Gastroesophageal sphincter (tissue), 2 donors: ENCODE results near the gene PPP6R3.

Source experiments
- EP300 ChIP-seq: sonication (generic); formaldehyde crosslinking; IDR thresholded peaks from one replicate; pipeline ENCODE4 v1.6.1; 2017; ENCODE audit warnings: antibody characterized with exemption, mild to moderate bottlenecking
- POLR2AphosphoS5 ChIP-seq: sonication (generic); formaldehyde crosslinking; IDR thresholded peaks from one replicate; pipeline ENCODE4 v1.6.1; 2017; ENCODE audit warnings: antibody characterized with exemption

- TF ChIP-seq POLR2AphosphoS5 = peak; percentile 14
- TF ChIP-seq EP300 = no peak
Observed at GRCh38 chr11:68581439-68581838, 120.9 kb downstream of the PPP6R3 start.
